ENCODE data around the gene MARCHF6.
"Not testable (repeated sequence)": the region's sequence is repeated elsewhere in the genome, so short reads cannot be mapped to it uniquely, and the experiment has no call there.

MARCHF6 gene

DNA sequence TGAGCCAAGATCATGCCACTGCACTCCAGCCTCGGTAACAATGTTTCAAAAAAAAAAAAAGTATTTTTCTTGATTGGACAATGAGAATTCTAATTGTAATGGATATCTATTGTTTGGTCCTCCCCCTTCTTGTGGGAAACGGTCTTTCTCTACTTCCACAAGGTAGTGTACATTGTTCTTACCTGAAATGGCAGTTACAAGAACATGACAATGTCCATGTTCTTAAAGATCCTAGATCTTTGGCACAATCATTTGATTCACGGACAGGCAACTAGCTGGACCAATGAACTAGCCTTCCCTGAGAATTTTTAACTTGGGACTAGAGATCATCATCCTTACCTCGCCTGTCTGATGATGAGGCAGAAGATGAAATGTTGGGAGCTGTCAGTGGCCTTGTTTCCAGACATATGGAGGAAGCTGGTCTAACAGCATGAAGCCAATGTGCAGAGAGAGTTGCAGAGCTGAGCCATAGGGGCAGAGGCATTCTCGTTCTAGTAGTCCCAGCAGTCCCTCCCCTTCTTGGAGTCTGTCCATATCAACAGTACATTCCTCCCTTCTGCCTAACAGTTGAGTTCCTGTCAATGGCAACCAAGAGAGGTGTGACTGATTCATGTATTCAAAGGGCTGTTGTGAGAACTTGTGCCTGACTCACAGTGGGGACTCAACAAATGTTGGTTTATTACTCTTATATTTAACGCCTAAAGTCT, 2.1 kb upstream of the MARCHF6 start:
- no peak for DNase-seq

DNA sequence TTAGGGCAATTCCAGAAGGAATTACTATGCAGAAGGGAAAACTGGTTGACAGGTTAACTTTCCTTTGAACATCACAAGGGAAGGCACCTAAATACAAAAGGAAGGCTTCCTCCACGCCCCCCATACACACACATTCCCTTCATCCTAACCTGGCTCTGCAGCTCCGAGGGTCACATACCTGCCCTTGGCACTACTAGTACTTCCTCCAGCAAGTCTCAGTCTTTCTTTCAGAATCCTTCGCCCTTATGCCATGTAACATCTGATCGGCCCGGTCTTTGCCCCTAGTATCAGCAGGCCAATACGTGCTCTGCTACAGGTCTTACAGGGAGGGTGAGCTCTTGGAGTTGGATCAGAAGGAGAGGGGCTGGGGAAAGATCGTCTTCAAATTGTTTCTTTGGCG, 1.6 kb upstream of the MARCHF6 start:
- no peak for DNase-seq

DNA sequence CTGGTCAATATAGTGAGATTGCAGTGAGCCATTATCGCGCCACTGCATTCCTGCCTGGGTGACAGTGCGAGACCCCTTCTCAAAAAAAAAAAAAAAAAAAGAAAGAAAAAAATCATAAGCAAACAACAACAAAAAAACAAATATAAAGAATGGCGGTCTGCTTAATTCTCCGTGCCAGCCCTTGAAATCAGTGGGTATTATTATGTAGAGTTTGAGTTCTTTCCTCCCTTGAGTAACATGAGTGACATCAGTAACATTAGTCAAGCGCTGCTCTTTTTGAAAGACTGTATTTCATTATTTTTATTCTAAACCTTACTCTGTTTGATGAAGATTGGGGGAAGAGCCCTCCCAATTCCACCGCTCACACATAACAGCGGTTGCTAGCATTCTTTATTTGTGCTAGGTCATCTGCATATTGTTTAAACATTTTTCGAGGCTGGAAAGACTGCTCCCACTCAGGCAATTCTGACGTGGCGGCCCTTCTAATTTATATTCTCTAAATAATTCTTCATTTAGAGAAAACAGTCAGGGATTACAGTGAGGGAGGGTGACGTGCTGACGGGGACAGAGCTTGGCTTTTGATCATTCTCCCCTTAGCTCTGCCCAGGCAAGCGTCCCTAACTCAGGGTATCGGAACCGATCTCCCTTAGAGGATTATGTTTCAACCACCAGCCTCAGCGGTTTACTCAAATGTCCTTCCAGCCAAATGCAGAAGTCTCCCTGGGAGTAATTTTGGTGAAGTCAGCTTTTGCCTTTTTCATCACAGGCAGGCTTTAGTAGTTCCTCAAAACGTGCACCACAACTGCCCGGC, 860 bp upstream of the MARCHF6 start:
- no peak for DNase-seq

DNA sequence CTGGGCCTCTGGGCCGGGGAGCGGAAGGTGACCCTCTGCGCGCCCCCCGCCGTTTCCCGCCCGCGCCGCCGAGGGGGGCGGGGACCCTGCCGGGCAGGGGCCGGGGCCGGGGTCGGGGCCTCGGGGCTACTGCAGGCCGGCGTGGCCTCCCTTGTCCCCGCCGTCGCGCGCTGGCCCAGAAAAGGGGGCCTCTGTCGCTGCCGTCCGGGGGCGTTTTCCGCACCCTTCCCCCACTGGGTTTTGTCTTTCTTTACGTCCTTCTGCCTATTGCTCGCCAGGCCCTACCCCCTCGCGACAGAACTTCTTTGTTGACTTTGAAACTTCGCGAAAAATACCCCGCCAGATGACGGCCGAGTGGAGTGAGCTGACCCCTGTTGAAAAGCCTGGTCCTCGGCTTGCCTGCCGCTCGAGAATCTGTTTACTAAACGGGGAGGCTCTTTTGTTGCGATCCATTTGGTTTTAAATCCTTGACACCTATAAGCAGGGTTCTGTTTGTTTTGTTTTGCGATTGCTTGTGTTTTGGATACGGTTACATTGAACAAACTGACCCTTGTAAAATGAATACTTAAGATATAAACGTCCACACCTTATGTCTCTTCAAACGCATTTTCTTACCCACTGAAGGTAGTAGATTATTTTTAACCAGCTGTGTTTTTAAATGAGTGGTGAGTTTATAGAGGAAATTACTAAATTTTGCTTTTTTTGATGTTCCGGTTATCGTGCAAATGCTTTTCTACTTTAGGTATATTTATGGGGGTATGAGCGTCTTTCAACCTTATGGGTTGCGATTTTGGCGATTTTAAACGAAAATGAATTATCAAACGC, 765 bp downstream of the MARCHF6 start:
- no peak for DNase-seq

DNA sequence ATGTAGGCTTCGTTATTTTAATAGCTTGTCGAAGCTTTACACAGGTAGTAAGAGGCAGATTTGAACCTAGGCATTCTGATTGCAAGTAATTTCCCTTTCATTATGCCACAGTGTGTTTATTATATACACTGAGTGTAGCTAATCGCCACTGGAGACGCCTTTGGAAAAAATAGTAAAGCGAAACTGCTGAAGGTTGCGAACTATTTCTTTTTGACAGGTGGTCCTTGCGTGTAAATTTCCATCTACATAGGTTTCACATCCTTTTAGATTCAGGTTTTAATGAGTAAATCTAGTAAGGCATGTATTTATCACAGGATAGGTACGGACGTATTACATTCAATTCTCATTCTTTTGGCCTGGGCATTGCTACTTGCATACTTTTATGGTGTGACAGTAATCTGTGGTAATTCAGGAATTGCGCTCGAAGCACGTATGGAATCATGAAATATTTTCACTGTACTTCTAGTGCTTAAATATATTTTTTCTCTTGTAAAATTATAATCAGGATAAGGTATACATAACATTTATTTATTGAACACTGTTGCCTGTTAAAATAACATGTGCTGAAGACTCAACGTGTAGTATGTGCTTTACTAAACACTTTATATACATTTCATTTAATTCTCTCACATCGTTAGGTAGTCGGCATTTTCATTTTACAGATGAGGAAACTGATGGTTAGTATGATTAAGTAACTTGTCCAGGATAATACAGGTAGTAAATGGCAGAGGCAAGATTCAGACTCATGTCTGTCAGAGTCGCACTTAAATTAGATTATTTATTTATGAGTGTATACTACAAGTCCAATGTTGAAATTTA, 1.8 kb downstream of the MARCHF6 start:
- DNase-seq = no peak

DNA sequence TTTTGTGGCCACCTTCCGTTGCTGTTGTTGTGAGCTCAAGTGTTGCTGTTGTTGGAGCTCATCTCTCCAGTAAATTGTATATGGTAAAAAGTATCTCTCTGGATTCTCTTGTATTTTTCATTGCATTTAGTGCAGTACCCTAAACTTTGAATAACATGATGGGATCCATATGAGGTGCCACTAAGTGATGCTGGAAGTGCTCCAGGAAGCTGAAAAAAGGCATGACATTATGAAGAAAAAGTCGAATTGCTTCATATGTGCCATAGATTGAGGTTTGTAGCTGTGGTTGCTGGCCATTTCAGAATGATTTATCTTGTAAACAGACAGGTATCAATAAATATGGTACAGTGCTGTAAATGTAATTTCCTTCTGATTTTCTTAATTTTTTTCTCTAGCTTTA, 5.5 kb downstream of the MARCHF6 start:
- DNase-seq = no peak

DNA sequence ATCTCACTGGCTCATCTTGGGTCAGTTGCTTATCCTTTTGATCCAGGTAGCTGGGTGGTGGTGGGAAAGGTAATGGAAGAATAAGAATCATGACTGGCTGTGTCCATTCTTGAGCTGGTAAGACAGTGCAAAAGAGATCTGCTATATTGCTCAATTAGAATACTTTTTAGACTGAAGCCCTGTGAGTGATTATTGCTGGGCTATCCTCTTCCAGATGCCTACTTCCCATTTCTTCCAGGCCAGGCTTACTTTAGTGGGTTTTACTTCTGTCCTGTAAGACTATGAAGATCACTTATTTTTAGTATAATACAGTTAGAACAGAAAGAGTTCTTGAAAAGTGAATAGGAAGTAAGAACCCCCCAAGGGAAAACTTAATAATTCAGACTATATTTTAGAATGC, 7.2 kb downstream of the MARCHF6 start:
- no peak for DNase-seq

DNA sequence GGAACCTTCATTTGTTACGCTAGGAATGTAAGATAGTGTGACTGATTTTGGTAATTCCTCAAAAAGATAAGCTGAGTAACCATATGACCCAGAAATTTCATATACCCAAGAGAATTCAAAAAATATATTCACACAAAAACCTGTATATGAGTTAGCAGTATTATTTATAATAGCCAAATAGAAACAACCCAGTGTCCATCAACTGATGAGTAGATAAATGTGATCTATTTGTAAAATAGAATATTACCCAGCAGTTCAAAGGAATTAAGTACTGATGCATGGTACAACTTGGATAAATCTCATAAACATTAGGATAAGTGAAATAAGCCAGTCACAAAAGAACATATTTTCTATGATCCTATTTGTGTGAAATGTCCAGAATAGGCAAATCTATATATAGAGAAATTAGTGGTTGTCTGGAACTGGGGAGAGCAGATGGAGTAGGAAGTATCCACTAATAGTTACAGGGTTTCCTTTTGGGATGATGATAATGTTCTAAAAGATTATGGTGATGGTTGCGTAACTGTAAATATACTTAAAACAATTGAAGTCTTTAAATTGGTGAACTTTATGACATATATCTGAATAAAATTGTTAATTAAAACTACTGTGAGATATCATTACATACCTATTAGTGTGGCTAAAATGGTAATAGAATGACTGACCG, 10.2 kb downstream of the MARCHF6 start:
- no peak for DNase-seq

DNA sequence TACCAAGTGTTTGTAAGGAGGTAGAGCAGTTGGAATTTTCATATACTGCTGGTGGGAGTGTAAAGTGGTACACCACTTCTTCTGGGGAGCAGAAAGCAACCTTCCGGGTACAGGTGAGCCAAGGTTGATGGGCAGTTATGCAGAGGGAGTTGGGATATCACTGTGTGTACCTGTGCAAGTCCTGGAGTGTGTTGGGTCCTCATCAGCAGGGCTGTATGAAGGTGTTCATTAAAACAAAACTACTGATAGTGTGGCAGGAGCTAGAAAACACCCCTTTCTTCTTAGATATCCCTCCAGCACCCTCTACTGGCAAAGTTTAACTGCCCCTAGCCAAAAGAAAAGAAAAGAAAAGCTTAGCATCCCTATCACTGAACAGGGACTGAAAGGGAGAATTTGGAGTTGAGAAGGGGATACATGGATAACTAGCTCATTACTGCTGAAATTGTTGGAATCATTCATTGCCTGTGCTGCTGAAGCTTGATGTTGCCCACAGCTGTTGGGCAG, 10.7 kb downstream of the MARCHF6 start:
- peak; percentile 32 for DNase-seq

DNA sequence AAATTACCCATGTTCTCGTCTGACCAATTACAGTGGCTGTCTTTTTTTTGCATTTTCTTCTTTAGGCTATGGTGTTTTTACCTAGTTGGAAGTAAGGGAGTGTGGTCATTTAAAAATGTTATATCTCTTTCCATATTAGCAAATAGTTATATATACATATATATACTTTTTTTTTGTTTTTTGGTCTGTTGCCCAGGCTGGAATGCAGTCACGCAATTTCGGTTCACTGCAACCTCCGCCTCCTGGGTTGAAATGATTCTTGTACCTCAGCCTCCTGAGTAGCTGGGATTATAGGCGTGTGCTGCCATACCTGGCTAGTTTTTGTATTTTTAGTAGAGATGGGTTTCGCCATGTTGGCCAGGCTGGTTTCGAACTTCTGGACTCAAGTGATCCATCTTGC, 12.3 kb downstream of the MARCHF6 start:
- DNase-seq = no peak

DNA sequence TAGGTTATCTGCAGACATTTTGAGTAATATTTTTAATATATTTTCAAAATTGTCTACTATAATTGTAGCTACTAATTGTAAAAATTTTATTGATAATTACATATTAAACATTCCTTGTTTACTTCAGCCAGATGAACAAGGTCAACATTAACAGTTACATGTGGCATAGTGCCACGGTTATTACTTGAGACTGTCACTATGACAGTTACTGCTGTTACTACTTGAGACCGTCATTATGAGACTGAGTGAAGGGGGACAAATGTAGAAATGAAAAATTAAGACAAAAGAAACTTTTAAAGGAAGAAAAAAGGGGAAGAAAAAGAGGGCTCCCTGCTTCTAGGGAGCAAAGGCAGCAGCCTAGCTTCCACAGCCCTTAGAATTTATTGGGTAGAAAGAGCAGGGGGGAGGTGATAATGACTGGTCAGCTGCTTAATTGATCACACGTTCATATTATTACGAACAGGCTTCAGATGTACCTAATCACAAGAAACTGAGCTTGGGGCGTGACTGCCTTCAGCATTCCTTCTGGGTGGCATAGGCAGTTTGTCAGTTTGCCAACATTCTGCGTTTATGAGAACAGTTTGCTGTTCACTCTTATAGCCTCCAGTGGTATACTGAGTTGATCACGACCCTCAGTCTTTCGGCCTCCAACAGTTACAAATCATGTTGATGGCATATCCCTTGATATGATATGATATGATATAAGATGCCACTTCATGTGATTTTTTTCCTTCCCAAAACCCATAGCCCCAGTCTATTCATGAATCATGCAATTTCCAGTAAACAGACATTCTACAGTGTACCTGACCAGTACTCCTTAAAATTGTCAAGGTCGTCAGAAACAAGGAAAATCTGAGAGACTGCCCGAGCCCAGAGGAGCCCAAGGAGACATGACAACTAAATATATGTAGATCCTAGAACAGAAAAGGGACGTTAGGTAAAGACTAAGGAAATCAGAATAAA, 13.1 kb downstream of the MARCHF6 start:
- DNase-seq = no peak

DNA sequence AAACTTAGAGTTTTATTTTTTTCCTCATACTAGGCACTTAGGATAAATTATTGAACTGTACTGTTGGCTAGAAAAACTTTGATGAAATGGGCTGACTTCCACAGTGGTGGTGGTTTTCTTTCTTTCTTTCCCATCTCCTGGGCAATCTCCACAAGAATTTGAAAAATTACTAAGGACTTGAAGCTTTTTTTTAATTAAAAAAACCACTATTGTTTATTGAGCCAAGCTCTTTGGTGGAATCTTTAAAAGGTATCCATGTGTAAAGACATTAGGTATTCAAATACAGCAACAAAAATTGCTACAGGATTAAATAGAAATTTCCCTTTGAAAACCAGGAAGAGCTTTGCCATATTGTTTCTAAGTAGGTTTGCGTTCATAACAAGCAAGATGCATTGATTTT, 14.1 kb downstream of the MARCHF6 start:
- DNase-seq = no peak

DNA sequence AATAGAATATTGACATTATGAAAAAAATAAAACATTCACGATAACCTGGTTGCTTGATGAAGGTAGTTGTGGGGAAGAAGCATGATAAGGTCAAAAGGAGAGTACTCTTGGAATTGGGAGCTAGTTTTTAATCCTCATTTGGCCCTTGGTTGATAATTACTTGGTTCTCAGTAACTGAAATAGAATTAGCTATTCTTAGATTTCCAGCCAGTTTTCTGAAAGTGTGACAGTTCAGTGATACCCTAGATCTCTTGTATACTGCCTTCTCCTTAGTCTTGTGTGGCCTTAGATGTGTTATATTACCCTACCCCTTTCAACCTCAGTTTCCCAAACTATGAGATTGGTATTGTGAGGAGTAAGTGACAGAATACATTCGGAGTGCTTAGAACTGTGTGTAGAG, 17.4 kb downstream of the MARCHF6 start:
- DNase-seq = no peak

DNA sequence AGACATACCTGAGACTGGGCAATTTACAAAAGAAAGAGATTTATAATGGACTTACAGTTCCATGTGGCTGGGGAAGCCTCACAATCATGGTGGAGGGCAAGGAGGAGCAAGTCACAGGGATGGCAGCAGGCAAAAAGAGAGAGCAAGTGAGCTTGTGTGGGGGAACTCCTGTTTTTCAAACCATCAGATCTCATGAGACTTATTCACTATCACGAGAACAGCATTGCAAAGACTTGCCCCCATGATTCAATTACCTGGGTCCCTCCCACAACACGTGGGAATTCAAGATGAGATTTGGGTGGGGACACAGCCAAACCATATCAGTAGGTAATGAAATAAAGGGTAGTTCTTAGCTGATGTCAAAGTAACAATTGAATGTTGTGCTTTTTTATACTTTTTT, 17.9 kb downstream of the MARCHF6 start:
- not testable (repeated sequence) for DNase-seq

DNA sequence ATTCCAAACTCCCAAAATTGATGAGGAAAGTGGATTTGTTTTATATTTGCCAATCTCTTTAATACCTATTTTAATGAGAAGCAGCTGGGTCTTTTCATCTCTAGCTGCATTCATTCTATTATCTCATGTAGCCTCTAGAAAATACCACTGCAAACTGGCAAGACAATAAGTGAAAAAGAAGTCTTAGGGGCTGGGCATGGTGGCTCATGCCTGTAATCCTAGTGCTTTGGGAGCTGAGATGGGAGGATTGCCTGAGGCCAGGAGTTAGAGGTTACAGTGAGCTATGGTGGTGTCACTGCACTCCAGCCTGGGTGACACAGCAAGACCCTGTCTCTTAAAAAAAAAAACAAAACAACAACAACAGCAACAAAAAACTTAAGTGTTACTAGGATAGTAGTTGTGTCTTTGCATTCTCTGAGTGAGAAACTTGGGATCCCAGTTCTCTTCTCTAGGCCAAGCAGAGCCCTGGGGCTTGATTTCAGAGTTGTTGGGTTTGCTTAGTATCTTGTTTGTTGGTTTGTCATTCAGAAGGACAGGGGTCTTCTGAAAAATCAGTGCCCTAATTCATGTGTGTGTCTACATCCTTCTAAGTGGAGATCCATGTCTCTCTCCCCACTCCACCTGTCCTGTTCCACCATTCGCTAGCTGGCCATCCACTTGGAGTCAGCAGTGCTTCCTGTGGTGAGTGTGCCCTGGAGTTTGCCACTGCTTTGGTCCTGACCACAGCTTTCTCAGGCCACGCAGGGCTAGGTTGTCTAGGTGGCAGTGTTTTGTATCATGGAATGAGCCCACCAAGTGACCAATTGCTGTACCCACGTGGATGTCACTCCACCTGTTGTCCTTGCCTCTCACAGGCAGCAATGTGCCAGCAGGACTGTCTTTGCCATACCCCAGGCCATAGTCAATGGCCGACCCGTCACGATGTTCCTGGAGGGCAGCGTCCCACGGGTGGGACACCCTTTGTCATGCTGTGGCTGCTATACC, 19.5 kb downstream of the MARCHF6 start:
- no peak for DNase-seq

DNA sequence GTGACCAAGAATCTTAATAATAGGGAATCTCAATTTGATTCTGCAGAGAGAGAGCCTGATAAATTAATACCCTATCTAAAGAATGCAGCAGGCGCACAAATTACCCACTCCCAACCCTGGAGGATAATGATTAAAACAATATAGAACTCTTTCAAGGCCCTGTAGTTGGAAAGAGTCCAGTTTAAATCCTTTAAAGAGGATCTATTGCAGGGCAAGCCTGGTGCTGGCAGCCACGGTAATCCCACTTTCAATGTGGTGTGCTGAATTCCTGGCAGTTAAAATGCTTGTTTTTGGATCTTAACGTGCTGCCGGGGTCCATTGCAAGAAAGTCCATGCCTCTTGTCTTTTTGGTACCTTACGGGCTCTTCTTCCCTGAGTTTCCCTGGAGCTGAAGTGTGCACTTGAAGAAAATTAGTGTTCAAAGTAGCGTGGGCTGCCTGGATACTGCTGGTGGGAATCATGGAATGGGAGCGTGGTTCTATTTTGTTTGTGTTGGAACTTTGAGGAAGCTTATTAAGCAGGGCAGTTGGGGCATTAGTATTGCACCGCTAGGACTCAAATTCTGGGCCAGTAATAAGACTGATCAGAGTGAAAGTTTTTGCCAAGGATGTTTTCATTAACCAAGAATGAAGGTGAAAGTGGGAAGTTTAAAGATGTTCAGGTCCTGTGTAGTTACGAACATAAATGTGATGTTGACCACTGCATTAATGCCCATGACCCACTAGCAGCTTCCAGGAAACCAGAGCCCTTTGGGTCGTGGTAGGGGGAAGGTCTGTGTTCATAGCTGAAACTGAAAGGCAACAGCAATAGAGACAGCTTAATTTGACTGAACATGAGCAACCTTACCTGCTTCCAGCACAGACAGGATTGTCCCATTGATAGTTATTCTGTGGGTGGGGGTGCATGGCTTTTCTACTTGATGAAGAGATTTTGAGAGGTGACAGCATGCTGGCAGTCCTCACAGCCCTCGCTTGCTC, 20.8 kb downstream of the MARCHF6 start:
- no peak for DNase-seq

DNA sequence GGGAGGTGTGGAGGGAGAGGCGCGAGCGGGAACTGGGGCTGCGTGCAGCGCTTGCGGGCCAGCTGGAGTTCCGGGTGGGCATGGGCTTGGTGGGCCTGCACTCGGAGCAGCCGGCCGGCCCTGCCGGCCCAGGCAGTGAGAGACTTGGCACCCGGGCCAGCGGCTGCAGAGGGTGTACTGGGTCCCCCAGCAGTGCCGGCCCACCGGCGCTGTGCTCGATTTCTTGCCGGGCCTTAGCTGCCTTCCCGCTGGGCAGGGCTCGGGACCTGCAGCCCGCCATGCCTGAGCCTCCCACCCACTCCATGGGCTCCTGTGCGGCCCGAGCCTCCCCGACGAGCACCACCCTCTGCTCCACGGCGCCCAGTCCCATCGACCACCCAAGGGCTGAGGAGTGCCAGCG, 21.7 kb downstream of the MARCHF6 start:
- not testable (repeated sequence) for DNase-seq

DNA sequence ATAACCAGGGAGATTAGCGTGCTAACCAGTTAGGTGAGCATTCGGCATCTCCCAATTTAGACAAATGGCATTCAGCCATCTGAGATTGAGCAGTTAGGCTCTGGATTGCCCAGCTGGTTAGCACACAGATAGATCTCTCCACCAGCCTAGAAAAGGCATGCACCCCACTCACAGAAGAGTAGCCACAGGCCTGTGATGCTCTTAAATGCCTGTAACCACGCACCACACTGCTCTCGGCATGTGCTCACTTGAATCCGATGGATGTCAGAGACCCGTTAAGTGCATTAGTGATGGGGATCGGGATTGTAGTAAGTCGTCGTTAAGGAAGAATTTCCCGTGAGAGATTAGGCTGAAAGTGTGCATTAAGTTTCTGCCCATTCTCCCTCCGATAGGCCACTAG, 23.0 kb downstream of the MARCHF6 start:
- no peak for DNase-seq
